Glutamatergic neuron (in vitro differentiated cells): Measurements from ENCODE around the gene TSPAN18. TPM values are rescaled to one million over a fixed set of nuclear protein-coding genes. Genes with fewer than 3 reads are reported as not detected.

Source experiments
- DNase-seq: peaks from one replicate; pipeline ENCODE4 v3.0.0; 2022
- H3K27ac Mint-ChIP-seq: one replicate; pipeline ENCODE4 v1.8.0; 2020; ENCODE audit warnings: mild to moderate bottlenecking, mixed read lengths, inconsistent platforms; ENCODE audit not compliant: unreplicated experiment
- H3K27me3 Mint-ChIP-seq: one replicate; pipeline ENCODE4 v1.8.0; 2020; ENCODE audit warnings: mild to moderate bottlenecking, moderate library complexity, mixed read lengths, inconsistent platforms; ENCODE audit not compliant: unreplicated experiment
- H3K36me3 Mint-ChIP-seq: one replicate; pipeline ENCODE4 v1.8.0; 2020; ENCODE audit warnings: mild to moderate bottlenecking, mixed read lengths, inconsistent platforms; ENCODE audit not compliant: unreplicated experiment
- H3K4me1 Mint-ChIP-seq: one replicate; pipeline ENCODE4 v1.8.0; 2020; ENCODE audit warnings: mild to moderate bottlenecking, low read depth, mixed read lengths, inconsistent platforms; ENCODE audit not compliant: unreplicated experiment
- H3K4me3 Mint-ChIP-seq: one replicate; pipeline ENCODE4 v1.8.0; 2020; ENCODE audit warnings: mild to moderate bottlenecking, mixed read lengths, inconsistent platforms; ENCODE audit not compliant: unreplicated experiment
- H3K9me3 Mint-ChIP-seq: one replicate; pipeline ENCODE4 v1.8.0; 2020; ENCODE audit warnings: mild to moderate bottlenecking, moderate library complexity, mixed read lengths, inconsistent platforms; ENCODE audit not compliant: unreplicated experiment
- CTCF ChIP-seq: fragments of 200-600 bp; sonication (generic); IDR thresholded peaks from one replicate; pipeline ENCODE4 v1.5.0; 2021; ENCODE audit not compliant: partially characterized antibody, unreplicated experiment
- total RNA-seq: library from RNA; stranded (reverse); fragmentation: NEBNext Ultra II Directional; extraction: Animal tissue kit (Norgen Biotek cat#: 25700); gene quantifications from one replicate; pipeline ENCODE4 v1.2.1, GENCODE V29; 2021; ENCODE audit not compliant: unreplicated experiment

The TSPAN18 gene
- total RNA-seq, 1 donor from 2014 or later: 80.4 TPM

GRCh38 chr11:44804449-44805437, 78.0 kb downstream of the TSPAN18 start:
- no peaks in the 10 kb centered on the region for H3K36me3 Mint-ChIP-seq
- peak overlapping the region; percentile 11 for H3K4me3 Mint-ChIP-seq
- peaks cover 9% of the 10 kb centered on the region for H3K9me3 Mint-ChIP-seq
- peaks cover 10% of the 10 kb centered on the region for H3K27me3 Mint-ChIP-seq
- H3K4me1 Mint-ChIP-seq: peaks cover 49% of the 10 kb centered on the region
- TF ChIP-seq CTCF: no peak
- peak overlapping the region; percentile 73 for H3K27ac Mint-ChIP-seq
- peak; percentile 46 for DNase-seq

- Mint-ChIP-seq H3K36me3 (no peaks in the 10 kb centered on the region), H3K9me3 (peaks cover 11% of the 10 kb centered on the region), H3K4me3 (peak overlapping the region; percentile 4), H3K27ac (peak overlapping the region; percentile 45), H3K27me3 (peaks cover 10% of the 10 kb centered on the region), H3K4me1 (peaks cover 50% of the 10 kb centered on the region)
- no peak for DNase-seq
- TF ChIP-seq CTCF: no peak
Measured at GRCh38 chr11:44805596-44805995, 78.8 kb downstream of the TSPAN18 start.

- Mint-ChIP-seq H3K4me3 (no peak overlapping the region), H3K9me3 (peaks cover 17% of the 10 kb centered on the region), H3K36me3 (no peaks in the 10 kb centered on the region), H3K4me1 (peaks cover 53% of the 10 kb centered on the region), H3K27me3 (peaks cover 18% of the 10 kb centered on the region), H3K27ac (no peak overlapping the region)
- no peak for TF ChIP-seq CTCF
- no peak for DNase-seq
Measured at GRCh38 chr11:44808053-44808753, 81.4 kb downstream of the TSPAN18 start.

- H3K4me1 Mint-ChIP-seq: peaks cover 54% of the 10 kb centered on the region
- H3K27me3 Mint-ChIP-seq: peaks cover 16% of the 10 kb centered on the region
- peaks cover 17% of the 10 kb centered on the region for H3K9me3 Mint-ChIP-seq
- TF ChIP-seq CTCF: no peak
- no peaks in the 10 kb centered on the region for H3K36me3 Mint-ChIP-seq
- no peak for DNase-seq
- no peak overlapping the region for H3K4me3 Mint-ChIP-seq
- H3K27ac Mint-ChIP-seq: no peak overlapping the region
Measured at GRCh38 chr11:44809283-44809682, 82.5 kb downstream of the TSPAN18 start.
